HG02973 (cell line): ENCODE results near the gene EFCAB10.
"Not testable (repeated sequence)": the region's sequence is repeated elsewhere in the genome, so short reads cannot be mapped to it uniquely, and the experiment has no call there.

ENCODE experiments used
- ATAC-seq: cut with Tn5 transposase; IDR thresholded peaks from one replicate; pipeline ENCODE4 v1.9.1; 2021; ENCODE audit warnings: moderate library complexity; ENCODE audit not compliant: unreplicated experiment

The EFCAB10 gene

DNA sequence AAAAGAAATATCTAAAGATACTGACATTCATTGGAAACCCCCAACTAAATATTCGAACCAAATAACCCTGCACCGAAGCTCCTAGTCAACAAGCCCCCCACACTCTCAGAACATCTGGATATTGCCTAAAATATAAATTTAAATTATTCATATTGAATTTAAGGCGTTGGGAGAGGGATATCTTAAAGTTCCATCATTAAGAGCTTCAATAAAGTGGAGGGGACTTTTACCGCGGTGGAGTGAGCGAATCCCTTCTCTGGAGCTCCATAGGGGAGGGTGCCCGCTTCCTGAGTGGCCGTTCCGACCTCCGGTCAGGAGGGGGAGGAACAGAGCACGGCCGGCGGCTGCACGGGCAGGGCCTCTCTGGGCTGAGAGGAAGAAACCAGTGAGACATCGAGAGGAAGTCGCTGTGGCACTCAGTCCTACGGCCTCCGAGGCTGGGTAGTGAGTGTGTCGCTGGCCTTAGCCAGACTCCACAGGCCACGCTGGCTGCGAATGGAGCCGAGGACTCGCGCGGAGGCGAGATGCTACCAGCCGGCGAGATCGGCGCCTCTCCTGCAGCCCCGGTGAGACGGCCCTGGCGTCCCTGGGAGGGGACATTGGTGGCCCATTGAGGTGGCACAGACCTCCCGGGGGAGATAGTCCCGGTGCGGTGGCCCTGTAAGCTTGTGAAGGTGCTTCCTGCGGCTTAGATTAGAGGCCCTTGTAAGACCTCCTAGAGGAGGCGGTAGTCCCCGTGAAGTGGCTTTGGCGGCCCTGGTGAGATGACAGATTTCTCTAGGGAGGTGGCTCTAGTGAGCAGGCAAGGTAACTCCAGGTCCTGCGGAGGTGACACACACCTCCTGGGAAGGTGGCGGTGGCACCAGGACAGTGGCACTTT, 49.3 kb downstream of the EFCAB10 start, which contains the start of gene RINT1:
TSS of gene RINT1 (plus strand) at position 410 of the 880 bp plus-strand sequence. CDS start at position 525, 115 bp downstream.
- ATAC-seq = peak; percentile 91

DNA sequence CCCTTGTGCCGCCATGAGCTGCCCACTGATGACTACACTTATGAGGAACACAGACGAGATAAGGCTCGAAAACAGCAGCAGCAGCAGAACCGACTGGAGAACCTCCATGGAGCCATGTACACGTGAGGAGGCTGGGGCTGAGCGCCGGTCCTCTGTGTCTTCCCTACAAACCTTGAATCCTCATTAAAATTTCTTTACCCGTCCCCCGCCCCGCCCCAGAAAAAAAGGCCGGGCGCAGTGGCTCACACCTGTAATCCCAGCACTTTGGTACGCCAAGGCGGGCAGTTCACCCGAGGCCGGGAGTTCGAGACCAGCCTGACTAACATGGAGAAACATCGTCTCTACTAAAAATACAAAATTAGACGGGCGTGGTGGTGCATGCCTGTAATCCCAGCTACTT, 50.7 kb downstream of the EFCAB10 start:
- no peak for ATAC-seq

GRCh38 chr7:105530126-105530525, 51.2 kb downstream of the EFCAB10 start:
- no peak for ATAC-seq

GRCh38 chr7:105527737-105528136, 53.6 kb downstream of the EFCAB10 start:
- not testable (repeated sequence) for ATAC-seq

- ATAC-seq = no peak
These were observed 56.5 kb downstream of the EFCAB10 start for GRCh38 chr7:105524840-105525239.

DNA sequence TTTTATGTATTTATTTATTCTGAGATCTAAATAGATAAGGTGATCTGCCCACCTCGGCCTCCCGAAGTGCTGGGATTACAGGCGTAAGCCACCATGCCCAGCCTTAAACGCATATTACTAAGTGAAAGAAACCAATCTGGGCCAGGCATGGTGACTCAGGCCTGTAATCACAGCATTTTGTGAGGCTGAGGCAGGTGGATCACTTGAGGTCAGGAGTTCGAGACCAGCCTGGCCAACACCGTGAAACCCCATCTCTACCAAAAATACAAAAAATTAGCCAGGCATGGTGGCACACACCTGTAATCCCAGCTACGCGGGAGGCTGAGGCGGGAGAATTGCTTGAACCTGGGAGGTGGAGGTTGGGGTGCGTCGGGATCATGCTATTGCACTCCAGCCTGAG, 56.9 kb downstream of the EFCAB10 start:
- not testable (repeated sequence) for ATAC-seq

GRCh38 chr7:105521717-105522463, 59.4 kb downstream of the EFCAB10 start, which contains the start of gene PUS7:
Gene PUS7 (minus strand): TSS chr7:105522271. CDS start chr7:105508512, 13,759 bp downstream.
- ATAC-seq = peak; percentile 80

DNA sequence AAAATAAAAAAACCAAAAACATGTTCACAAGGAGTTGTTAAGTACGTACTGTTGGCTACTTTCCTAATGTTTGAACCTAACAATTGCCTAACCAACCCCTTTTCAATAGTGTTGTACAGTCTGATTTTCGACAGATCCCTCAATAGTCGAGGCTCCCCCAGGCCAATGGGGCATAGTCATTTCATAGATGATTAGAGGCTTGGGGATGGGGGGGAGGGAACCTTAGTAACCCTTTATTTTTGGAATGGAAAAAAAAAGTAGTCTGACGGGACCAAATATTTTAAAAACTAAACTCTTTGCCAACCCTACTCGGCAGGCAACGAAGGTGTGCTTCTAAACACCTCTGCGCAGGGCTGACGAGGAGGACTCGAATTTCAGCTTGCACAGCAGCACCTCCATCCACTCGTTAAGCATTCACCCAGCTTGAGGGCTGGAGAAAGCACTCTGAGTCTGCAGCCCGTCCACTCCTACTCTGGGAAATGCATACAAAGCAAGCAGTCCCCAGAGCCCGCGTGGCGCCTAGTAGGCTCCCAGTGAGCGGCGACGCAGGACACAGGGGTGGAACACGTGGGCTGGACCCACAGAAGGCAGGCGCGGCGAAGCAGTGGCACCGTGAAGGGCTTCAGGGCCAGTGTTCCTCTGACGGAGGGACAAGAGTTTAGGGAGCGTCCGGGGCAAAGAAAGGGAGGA, 60.1 kb downstream of the EFCAB10 start:
- peak; percentile 18 for ATAC-seq

- not testable (repeated sequence) for ATAC-seq
These were observed 60.7 kb downstream of the EFCAB10 start for GRCh38 chr7:105520620-105521019.

DNA sequence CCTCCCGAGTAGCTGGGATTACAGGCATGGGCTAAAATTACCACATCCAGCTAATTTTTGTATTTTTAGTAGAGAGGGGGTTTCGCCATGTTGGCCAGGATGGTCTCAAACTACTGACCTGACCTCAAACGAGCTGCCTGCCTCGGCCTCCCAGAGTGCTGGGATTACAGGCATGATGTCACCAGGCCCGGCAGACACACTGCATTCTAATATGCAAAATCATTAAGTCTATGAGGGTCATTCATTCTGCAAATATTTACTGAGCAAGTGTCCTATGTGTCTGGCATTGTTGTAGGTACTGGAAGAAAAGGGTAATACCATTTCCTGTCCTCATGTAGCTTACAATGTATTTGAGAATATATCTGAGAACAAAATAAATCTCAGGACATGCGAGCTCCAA, 61.9 kb downstream of the EFCAB10 start:
- no peak for ATAC-seq

DNA sequence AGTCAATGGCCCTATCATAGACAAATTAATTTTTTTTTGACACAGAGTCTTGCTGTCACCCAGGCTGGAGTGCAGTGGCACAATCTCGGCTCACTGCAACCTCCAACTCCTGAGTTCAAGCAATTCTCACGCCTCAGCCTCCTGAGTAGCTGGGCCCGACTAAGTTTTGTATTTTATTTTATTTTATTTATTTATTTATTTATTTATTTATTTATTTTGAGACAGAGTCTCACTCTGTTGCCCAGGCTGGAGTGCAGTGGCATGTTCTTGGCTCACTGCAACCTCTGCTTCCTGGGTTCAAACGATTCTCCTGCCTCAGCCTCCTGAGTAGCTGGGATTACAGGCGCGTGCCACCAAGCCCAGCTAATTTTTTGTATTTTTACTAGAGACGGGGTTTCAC, 65.7 kb downstream of the EFCAB10 start:
- ATAC-seq = not testable (repeated sequence)
